Neural cell (in vitro differentiated cells): ENCODE measurements around the gene GLT1D1. TPM values are rescaled to one million over a fixed set of nuclear protein-coding genes. Genes with fewer than 3 reads are reported as not detected.
"Not testable (repeated sequence)": the region's sequence is repeated elsewhere in the genome, so short reads cannot be mapped to it uniquely, and the experiment has no call there.

Experiments used
- H2AFZ ChIP-seq: fragments of 200-600, 300-800 bp; sonication (generic), shearing (Covaris generic); 2 replicates; pipeline ENCODE4 v1.6.0; 2014; ENCODE audit warnings: low read depth, mild to moderate bottlenecking, antibody characterized with exemption, low read length, moderate library complexity
- H3F3A ChIP-seq: fragments of 200-600 bp; shearing (Covaris generic); 2 replicates; pipeline ENCODE4 v1.6.1; 2016; ENCODE audit warnings: mild to moderate bottlenecking, moderate library complexity, mixed read lengths, antibody characterized with exemption, low read length; ENCODE audit not compliant: insufficient read depth, poor library complexity, severe bottlenecking
- H3K27ac ChIP-seq: fragments of 200-600, 300-800 bp; sonication (generic), shearing (Covaris generic); 2 replicates; pipeline ENCODE4 v1.5.1; 2014; ENCODE audit warnings: mild to moderate bottlenecking, low read length, moderate library complexity
- H3K27me3 ChIP-seq: fragments of 300-800, 200-600 bp; sonication (generic), shearing (Covaris generic); 2 replicates; pipeline ENCODE4 v1.6.0; 2014; ENCODE audit warnings: mild to moderate bottlenecking, low read depth, low read length, moderate library complexity; ENCODE audit not compliant: insufficient read depth
- H3K36me3 ChIP-seq: fragments of 300-800, 200-600 bp; sonication (generic), shearing (Covaris generic); 2 replicates; pipeline ENCODE4 v1.5.1; 2014; ENCODE audit warnings: mild to moderate bottlenecking, antibody characterized with exemption, low read length, moderate library complexity; ENCODE audit not compliant: insufficient read depth
- H3K4me2 ChIP-seq: fragments of 300-800, 200-600 bp; sonication (generic), shearing (Covaris generic); 2 replicates; pipeline ENCODE4 v1.6.0; 2014; ENCODE audit warnings: mild to moderate bottlenecking, low read length
- H3K4me3 ChIP-seq: fragments of 300-800, 200-600 bp; sonication (generic), shearing (Covaris generic); 2 replicates; pipeline ENCODE4 v1.5.1; 2014; ENCODE audit warnings: mild to moderate bottlenecking, low read length, moderate library complexity
- H3K79me2 ChIP-seq: fragments of 200-600 bp; shearing (Covaris generic); replicated peaks from 2 replicates; pipeline ENCODE4 v1.6.0; 2014; ENCODE audit warnings: mild to moderate bottlenecking, low read length, moderate library complexity; ENCODE audit not compliant: insufficient read depth
- H3K9ac ChIP-seq: fragments of 300-800, 200-600 bp; sonication (generic), shearing (Covaris generic); 2 replicates; pipeline ENCODE4 v1.6.1; 2016; ENCODE audit warnings: mild to moderate bottlenecking, low read length, mixed read lengths
- H3K9me2 ChIP-seq: fragments of 200-600 bp; shearing (Covaris generic); 2 replicates; pipeline ENCODE4 v1.6.1; 2016; ENCODE audit warnings: mild to moderate bottlenecking, low read length, mixed read lengths; ENCODE audit not compliant: insufficient read depth
- H3K9me3 ChIP-seq: fragments of 200-600, 300-800 bp; sonication (generic), shearing (Covaris generic); 2 replicates; pipeline ENCODE4 v1.6.1; 2016; ENCODE audit warnings: mild to moderate bottlenecking, mixed run types, low read length, moderate library complexity, mixed read lengths
- H4K20me1 ChIP-seq: fragments of 200-600 bp; shearing (Covaris generic); 2 replicates; pipeline ENCODE4 v1.6.1; 2016; ENCODE audit warnings: mild to moderate bottlenecking, mixed run types; ENCODE audit not compliant: insufficient read depth
- EP300 ChIP-seq: fragments of 450-650 bp; conservative IDR thresholded peaks from 2 replicates; pipeline ENCODE4 v1.6.1; 2014; ENCODE audit warnings: antibody characterized with exemption, mild to moderate bottlenecking, moderate library complexity; ENCODE audit not compliant: poor library complexity, severe bottlenecking
- EZH2 ChIP-seq: fragments of 200-600, 300-800 bp; shearing (Covaris generic), sonication (generic); IDR thresholded peaks from 2 replicates; pipeline ENCODE4 v1.6.1; 2014; ENCODE audit warnings: antibody characterized with exemption, low read length, borderline replicate concordance, mild to moderate bottlenecking; ENCODE audit not compliant: insufficient read depth, poor library complexity, severe bottlenecking
- MXI1 ChIP-seq: fragments of 450-650 bp; conservative IDR thresholded peaks from 2 replicates; pipeline ENCODE4 v1.6.1; 2014; ENCODE audit warnings: antibody characterized with exemption, mild to moderate bottlenecking; ENCODE audit not compliant: poor library complexity, severe bottlenecking
- POLR2AphosphoS5 ChIP-seq: IDR thresholded peaks from 2 replicates; pipeline ENCODE4 v1.6.1; 2012
- RAD21 ChIP-seq: fragments of 450-650 bp; conservative IDR thresholded peaks from 2 replicates; pipeline ENCODE4 v1.6.1; 2014; ENCODE audit warnings: antibody characterized with exemption, mild to moderate bottlenecking, moderate library complexity
- SMC3 ChIP-seq: fragments of 450-650 bp; conservative IDR thresholded peaks from 2 replicates; pipeline ENCODE4 v1.6.1; 2014; ENCODE audit warnings: antibody characterized with exemption, mild to moderate bottlenecking, moderate library complexity; ENCODE audit not compliant: poor library complexity
- TAF1 ChIP-seq: IDR thresholded peaks from 2 replicates; pipeline ENCODE4 v1.6.1; 2012; ENCODE audit warnings: low read depth
- polyA plus RNA-seq: library from polyadenylated mRNA; depleted of rRNA; stranded (reverse); fragments of >200 nt; gene quantifications from 2 replicates; pipeline ENCODE4 v1.2.3, GENCODE V29; 2014
- TF ChIP-seq, protein P1 (sequence below): fragments of 450-650 bp; IDR thresholded peaks from 2 replicates; pipeline ENCODE4 v1.5.1; 2014; ENCODE audit warnings: antibody characterized with exemption, mild to moderate bottlenecking, moderate library complexity; ENCODE audit not compliant: poor library complexity, severe bottlenecking
- TF ChIP-seq, protein P2 (sequence below): IDR thresholded peaks from 2 replicates; pipeline ENCODE4 v1.6.1; 2012; ENCODE audit warnings: borderline replicate concordance

The GLT1D1 gene
- polyA plus RNA-seq, 1 donor from 2014 or later, result 3.9 TPM

DNA sequence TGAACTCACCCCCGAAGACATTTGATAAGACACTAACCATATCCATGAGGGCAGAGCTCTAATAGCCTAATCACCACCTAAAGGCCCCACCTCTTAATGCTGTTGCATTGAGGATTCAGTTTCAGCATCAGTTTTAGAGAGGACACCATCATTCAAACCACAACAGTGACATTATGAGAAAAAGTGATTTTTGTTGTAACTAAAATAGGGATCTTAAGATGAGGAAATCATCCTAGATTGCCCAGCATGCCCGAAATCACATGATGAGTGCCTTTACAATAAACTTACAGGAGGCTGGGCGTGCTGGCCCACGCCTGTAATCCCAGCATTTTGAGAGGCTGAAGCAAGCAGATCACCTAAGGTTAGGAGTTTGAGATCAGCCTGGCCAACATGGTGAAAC, 9.7 kb upstream of the GLT1D1 start:
- no peaks in the 10 kb centered on the region for H3K36me3 ChIP-seq
- H3K9me2 ChIP-seq, result no peaks in the 10 kb centered on the region
- H4K20me1 ChIP-seq, result no peaks in the 10 kb centered on the region
- H3K9me3 ChIP-seq, result no peaks in the 10 kb centered on the region
- no peak overlapping the region for H3K4me2 ChIP-seq
- H3K4me3 ChIP-seq, result no peak overlapping the region
- TF ChIP-seq MXI1 (no peak), RAD21 (no peak), TAF1 (no peak), EP300 (no peak), SMC3 (no peak), POLR2AphosphoS5 (no peak), EZH2 (no peak)
- TF ChIP-seq, protein P1, sequence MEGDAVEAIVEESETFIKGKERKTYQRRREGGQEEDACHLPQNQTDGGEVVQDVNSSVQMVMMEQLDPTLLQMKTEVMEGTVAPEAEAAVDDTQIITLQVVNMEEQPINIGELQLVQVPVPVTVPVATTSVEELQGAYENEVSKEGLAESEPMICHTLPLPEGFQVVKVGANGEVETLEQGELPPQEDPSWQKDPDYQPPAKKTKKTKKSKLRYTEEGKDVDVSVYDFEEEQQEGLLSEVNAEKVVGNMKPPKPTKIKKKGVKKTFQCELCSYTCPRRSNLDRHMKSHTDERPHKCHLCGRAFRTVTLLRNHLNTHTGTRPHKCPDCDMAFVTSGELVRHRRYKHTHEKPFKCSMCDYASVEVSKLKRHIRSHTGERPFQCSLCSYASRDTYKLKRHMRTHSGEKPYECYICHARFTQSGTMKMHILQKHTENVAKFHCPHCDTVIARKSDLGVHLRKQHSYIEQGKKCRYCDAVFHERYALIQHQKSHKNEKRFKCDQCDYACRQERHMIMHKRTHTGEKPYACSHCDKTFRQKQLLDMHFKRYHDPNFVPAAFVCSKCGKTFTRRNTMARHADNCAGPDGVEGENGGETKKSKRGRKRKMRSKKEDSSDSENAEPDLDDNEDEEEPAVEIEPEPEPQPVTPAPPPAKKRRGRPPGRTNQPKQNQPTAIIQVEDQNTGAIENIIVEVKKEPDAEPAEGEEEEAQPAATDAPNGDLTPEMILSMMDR, result no peak
- TF ChIP-seq, protein P2, sequence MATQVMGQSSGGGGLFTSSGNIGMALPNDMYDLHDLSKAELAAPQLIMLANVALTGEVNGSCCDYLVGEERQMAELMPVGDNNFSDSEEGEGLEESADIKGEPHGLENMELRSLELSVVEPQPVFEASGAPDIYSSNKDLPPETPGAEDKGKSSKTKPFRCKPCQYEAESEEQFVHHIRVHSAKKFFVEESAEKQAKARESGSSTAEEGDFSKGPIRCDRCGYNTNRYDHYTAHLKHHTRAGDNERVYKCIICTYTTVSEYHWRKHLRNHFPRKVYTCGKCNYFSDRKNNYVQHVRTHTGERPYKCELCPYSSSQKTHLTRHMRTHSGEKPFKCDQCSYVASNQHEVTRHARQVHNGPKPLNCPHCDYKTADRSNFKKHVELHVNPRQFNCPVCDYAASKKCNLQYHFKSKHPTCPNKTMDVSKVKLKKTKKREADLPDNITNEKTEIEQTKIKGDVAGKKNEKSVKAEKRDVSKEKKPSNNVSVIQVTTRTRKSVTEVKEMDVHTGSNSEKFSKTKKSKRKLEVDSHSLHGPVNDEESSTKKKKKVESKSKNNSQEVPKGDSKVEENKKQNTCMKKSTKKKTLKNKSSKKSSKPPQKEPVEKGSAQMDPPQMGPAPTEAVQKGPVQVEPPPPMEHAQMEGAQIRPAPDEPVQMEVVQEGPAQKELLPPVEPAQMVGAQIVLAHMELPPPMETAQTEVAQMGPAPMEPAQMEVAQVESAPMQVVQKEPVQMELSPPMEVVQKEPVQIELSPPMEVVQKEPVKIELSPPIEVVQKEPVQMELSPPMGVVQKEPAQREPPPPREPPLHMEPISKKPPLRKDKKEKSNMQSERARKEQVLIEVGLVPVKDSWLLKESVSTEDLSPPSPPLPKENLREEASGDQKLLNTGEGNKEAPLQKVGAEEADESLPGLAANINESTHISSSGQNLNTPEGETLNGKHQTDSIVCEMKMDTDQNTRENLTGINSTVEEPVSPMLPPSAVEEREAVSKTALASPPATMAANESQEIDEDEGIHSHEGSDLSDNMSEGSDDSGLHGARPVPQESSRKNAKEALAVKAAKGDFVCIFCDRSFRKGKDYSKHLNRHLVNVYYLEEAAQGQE, result no peak
- H3K9ac ChIP-seq, result no peak overlapping the region
- no peaks in the 10 kb centered on the region for H3K79me2 ChIP-seq
- no peaks in the 10 kb centered on the region for H3K27me3 ChIP-seq
- H2AFZ ChIP-seq, result no peak overlapping the region
- H3K27ac ChIP-seq, result no peak overlapping the region
- H3F3A ChIP-seq, result no peaks in the 10 kb centered on the region

DNA sequence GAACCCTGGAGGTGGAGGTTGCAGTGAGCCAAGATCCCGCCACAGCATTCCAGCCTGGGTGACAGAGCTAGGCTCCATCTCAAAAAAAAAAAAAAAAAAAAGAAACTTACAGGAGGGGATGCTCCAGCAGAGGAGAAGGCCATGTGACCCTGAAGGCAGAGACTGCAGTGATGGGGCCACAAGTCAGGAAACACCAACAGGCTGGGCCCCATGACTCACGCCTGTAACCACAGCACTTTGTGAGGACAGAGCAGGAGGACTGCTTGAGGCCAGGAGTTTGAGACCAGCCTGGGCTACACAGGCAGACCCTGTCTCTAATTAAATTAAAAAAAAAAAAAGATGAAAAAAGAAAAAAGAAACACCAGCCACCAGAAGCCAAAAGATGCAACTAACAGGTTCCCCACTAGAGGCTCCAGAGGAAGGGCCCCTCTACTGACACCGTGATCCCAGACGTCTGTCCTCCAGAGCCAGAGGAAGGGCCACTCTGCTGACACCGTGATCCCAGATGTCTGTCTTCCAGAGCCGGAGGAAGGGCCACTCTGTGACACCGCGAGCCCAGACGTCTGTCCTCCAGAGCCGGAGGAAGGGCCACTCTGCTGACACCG, 9.1 kb upstream of the GLT1D1 start:
- no peaks in the 10 kb centered on the region for H3K27me3 ChIP-seq
- H3K4me3 ChIP-seq, result no peak overlapping the region
- no peak overlapping the region for H3K4me2 ChIP-seq
- no peaks in the 10 kb centered on the region for H3K9me3 ChIP-seq
- TF ChIP-seq, protein P2, result no peak
- TF ChIP-seq TAF1 (no peak), POLR2AphosphoS5 (no peak), EP300 (no peak), RAD21 (no peak)
- TF ChIP-seq, protein P1, result no peak
- H3K9ac ChIP-seq, result no peak overlapping the region
- no peak overlapping the region for H2AFZ ChIP-seq
- H3K9me2 ChIP-seq, result no peaks in the 10 kb centered on the region
- H3K27ac ChIP-seq, result no peak overlapping the region
- H4K20me1 ChIP-seq, result no peaks in the 10 kb centered on the region
- no peaks in the 10 kb centered on the region for H3K36me3 ChIP-seq
- no peaks in the 10 kb centered on the region for H3F3A ChIP-seq
- H3K79me2 ChIP-seq, result no peaks in the 10 kb centered on the region

DNA sequence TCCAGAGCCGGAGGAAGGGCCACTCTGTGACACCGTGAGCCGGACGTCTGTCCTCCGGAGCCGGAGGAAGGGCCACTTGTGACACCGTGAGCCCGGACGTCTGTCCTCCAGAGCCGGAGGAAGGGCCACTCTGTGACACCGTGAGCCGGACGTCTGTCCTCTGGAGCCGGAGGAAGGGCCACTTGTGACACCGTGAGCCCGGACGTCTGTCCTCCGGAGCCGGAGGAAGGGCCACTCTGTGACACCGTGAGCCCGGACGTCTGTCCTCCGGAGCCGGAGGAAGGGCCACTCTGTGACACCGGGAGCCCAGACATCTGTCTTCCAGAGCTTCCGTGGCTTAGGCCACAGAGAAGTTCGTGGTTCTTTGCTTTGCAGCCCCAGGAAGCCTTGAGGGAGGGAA, 6.6 kb upstream of the GLT1D1 start:
- H3K4me3 ChIP-seq, H3K27me3 ChIP-seq, H3K9me3 ChIP-seq, H3K27ac ChIP-seq, H3F3A ChIP-seq, H4K20me1 ChIP-seq, H3K36me3 ChIP-seq, H3K79me2 ChIP-seq, H3K9ac ChIP-seq, H2AFZ ChIP-seq, H3K4me2 ChIP-seq, H3K9me2 ChIP-seq: not testable (repeated sequence)
